NT2/D1 (cell line): ENCODE data around the gene RPTOR.

Experiments used
- DNase-seq: peaks from one replicate; pipeline ENCODE4 v3.0.0-alpha.2; 2011; ENCODE audit warnings: low read depth, low spot score
- H3K27me3 ChIP-seq: 2 replicates; pipeline ENCODE4 v1.6.0; 2011; ENCODE audit warnings: mild to moderate bottlenecking; ENCODE audit not compliant: insufficient read length, insufficient read depth
- H3K36me3 ChIP-seq: 2 replicates; pipeline ENCODE4 v1.6.1; 2011; ENCODE audit warnings: mild to moderate bottlenecking, low read length, mixed read lengths; ENCODE audit not compliant: insufficient read depth, insufficient read length
- H3K4me1 ChIP-seq: 2 replicates; pipeline ENCODE4 v1.5.1; 2011; ENCODE audit not compliant: insufficient read depth, insufficient read length
- H3K4me3 ChIP-seq: 2 replicates; pipeline ENCODE4 v1.5.1; 2011; ENCODE audit warnings: low read depth; ENCODE audit not compliant: insufficient read length
- H3K9ac ChIP-seq: 2 replicates; pipeline ENCODE4 v1.6.0; 2011; ENCODE audit warnings: low read depth; ENCODE audit not compliant: insufficient read length
- H3K9me3 ChIP-seq: 2 replicates; pipeline ENCODE4 v1.5.1; 2011; ENCODE audit warnings: mild to moderate bottlenecking, low read length; ENCODE audit not compliant: insufficient read depth
- SUZ12 ChIP-seq: IDR thresholded peaks from 2 replicates; pipeline ENCODE4 v1.6.1; 2011; ENCODE audit not compliant: insufficient read length, insufficient read depth; ENCODE audit errors: extremely low read depth
- YY1 ChIP-seq: IDR thresholded peaks from 2 replicates; pipeline ENCODE4 v1.6.1; 2011; ENCODE audit not compliant: insufficient read length, insufficient read depth
- ZNF274 ChIP-seq: IDR thresholded peaks from 2 replicates; pipeline ENCODE4 v1.6.1; 2011; ENCODE audit warnings: mild to moderate bottlenecking, low read depth, low read length

The RPTOR gene

GRCh38 chr17:80892019-80892855 lies 347.6 kb downstream of the RPTOR start:
- DNase-seq: no peak
- no peak for TF ChIP-seq SUZ12
- no peak for TF ChIP-seq ZNF274
- no peak for TF ChIP-seq YY1
- Histone ChIP-seq H3K4me3 (no peak overlapping the region), H3K9ac (no peak overlapping the region), H3K36me3 (peaks cover 47% of the 10 kb centered on the region), H3K9me3 (no peaks in the 10 kb centered on the region), H3K4me1 (peaks cover 13% of the 10 kb centered on the region), H3K27me3 (no peaks in the 10 kb centered on the region)

- no peak overlapping the region for H3K9ac ChIP-seq
- no peak overlapping the region for H3K4me3 ChIP-seq
Measured at GRCh38 chr17:80892900-80893603, 348.4 kb downstream of the RPTOR start.

GRCh38 chr17:80893604-80894438 lies 349.2 kb downstream of the RPTOR start:
- no peak for DNase-seq
- Histone ChIP-seq H3K36me3 (peaks cover 43% of the 10 kb centered on the region), H3K4me3 (no peak overlapping the region), H3K9me3 (no peaks in the 10 kb centered on the region), H3K4me1 (peaks cover 13% of the 10 kb centered on the region), H3K9ac (no peak overlapping the region), H3K27me3 (no peaks in the 10 kb centered on the region)
- TF ChIP-seq ZNF274 (no peak), YY1 (no peak), SUZ12 (no peak)

More at GRCh38 chr17:80892900-80893603, 348.4 kb downstream of the RPTOR start:
- TF ChIP-seq ZNF274 (no peak), YY1 (no peak), SUZ12 (no peak)
- DNase-seq: no peak
- H3K27me3 ChIP-seq: no peaks in the 10 kb centered on the region
- H3K4me1 ChIP-seq: peaks cover 13% of the 10 kb centered on the region
- peaks cover 47% of the 10 kb centered on the region for H3K36me3 ChIP-seq
- no peaks in the 10 kb centered on the region for H3K9me3 ChIP-seq

GRCh38 chr17:80894439-80894721 lies 349.7 kb downstream of the RPTOR start:
- peaks cover 13% of the 10 kb centered on the region for H3K4me1 ChIP-seq
- H3K36me3 ChIP-seq: peaks cover 39% of the 10 kb centered on the region
- no peaks in the 10 kb centered on the region for H3K27me3 ChIP-seq
- no peaks in the 10 kb centered on the region for H3K9me3 ChIP-seq
- TF ChIP-seq SUZ12 (no peak), ZNF274 (no peak), YY1 (no peak)
- no peak overlapping the region for H3K4me3 ChIP-seq
- no peak for DNase-seq
- no peak overlapping the region for H3K9ac ChIP-seq

GRCh38 chr17:80894726-80895125 lies 350.1 kb downstream of the RPTOR start:
- H3K9me3 ChIP-seq: no peaks in the 10 kb centered on the region
- H3K4me1 ChIP-seq: peaks cover 13% of the 10 kb centered on the region
- TF ChIP-seq SUZ12 (no peak), ZNF274 (no peak), YY1 (no peak)
- no peaks in the 10 kb centered on the region for H3K27me3 ChIP-seq
- H3K9ac ChIP-seq: no peak overlapping the region
- peaks cover 38% of the 10 kb centered on the region for H3K36me3 ChIP-seq
- no peak for DNase-seq
- no peak overlapping the region for H3K4me3 ChIP-seq

- no peak overlapping the region for H3K9ac ChIP-seq
- DNase-seq: no peak
- H3K9me3 ChIP-seq: no peaks in the 10 kb centered on the region
- peaks cover 42% of the 10 kb centered on the region for H3K36me3 ChIP-seq
- no peaks in the 10 kb centered on the region for H3K27me3 ChIP-seq
- no peak overlapping the region for H3K4me3 ChIP-seq
- no peak for TF ChIP-seq ZNF274
- TF ChIP-seq SUZ12: no peak
- TF ChIP-seq YY1: no peak
- peaks cover 13% of the 10 kb centered on the region for H3K4me1 ChIP-seq
Measured at GRCh38 chr17:80895366-80895765, 350.7 kb downstream of the RPTOR start.

- Histone ChIP-seq H3K9me3 (no peaks in the 10 kb centered on the region), H3K4me3 (no peak overlapping the region), H3K9ac (no peak overlapping the region), H3K4me1 (peaks cover 3% of the 10 kb centered on the region), H3K27me3 (no peaks in the 10 kb centered on the region), H3K36me3 (peaks cover 48% of the 10 kb centered on the region)
- DNase-seq: no peak
- TF ChIP-seq SUZ12: no peak
- no peak for TF ChIP-seq ZNF274
- no peak for TF ChIP-seq YY1
Measured at GRCh38 chr17:80898716-80899115, 354.1 kb downstream of the RPTOR start.
